HG02938 (cell line): ENCODE measurements around the gene LIG1.

Source experiments
- ATAC-seq: cut with Tn5 transposase; IDR thresholded peaks from one replicate; pipeline ENCODE4 v1.9.1; 2021; ENCODE audit warnings: mild to moderate bottlenecking, moderate library complexity; ENCODE audit not compliant: unreplicated experiment

LIG1 gene

DNA sequence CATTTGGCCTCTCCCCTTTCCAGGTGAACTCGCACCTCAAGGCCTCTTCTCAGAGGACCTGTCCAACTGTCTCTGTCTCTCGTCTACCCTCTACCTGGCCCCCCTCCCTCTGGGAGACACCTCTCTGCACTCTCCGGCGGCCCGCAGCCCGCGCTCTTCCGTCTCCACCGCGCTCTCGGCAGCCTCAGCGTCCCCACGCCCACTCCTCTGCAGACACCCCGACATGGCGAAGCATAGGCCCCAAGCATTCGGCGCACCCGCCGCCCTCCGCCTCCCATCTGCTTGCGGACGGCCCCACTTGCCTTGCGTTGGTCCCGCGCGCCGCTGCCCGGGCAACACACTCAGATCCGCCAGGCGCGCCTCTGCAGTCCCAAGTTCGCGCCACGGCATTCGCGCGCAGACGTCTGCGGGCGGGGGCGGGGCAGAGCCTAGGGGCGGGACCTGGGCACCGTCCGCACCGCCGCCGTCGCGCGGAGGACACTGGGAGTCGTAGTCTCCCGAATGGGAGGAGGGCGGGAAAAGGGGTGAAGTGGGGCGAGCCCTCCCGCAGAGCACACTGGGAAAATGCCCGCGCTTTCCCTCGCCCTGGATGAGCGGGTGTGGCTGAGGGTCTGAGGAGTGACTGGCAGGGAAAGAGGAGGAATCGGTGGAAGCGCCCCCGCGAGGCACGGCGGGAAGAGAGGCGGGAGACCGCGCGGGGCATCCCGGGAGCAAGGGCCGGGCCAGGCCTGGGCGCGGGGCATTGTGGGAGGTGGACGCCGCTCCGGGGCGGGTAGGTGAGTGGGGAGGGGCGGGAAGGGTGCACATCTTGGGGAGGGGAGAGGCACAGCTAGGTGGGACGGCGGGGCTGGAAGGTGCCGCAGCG lies at the start of gene LIG1, which contains the start of gene ZSWIM9:
Gene LIG1, minus strand, starts transcription at position 406 of the 865 bp plus-strand sequence. CDS start 4,778 bp downstream, outside the sequence.
Gene ZSWIM9, plus strand, starts transcription at position 742 of the 865 bp plus-strand sequence. CDS start 1,123 bp downstream, outside the sequence.
- ATAC-seq = peak; percentile 76

DNA sequence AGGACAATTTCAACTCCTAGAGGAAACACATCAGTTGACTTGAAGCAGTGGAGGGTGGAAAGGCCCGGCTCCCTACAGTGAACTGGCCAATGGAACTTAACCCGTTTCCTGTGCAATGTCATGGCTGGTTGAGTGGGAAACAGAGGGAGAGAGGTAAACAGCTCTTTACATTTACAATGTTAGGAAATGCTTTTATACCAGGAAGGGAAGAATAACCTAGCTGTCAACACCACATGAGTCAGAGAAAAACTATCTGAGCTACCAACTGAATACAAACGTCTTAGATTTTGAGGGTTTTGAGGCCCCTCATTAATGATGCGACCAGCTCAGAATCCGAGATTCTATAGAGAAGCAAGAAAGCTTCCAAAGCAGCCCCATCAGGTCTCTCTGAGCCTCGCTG lies 48.9 kb upstream of the LIG1 start:
- ATAC-seq = no peak

DNA sequence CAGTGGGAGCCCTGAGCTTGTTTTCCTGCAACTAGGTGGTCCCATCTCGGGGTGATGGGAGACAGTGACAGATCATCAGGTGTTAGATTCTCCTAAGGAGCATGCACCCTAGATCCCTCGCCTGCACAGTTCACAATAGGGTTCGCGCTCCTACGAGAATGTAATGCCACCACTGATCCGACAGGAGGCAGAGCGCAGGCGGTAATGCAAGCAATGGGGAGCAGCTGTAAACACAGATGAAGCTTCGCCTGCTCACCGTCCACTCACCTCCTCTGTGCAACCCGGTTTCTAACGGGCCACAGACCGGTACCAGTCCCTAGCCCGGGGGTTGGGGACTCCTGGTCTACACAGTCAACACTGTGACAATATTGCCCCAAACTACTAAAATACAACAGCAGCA lies 46.8 kb upstream of the LIG1 start:
- ATAC-seq = no peak

DNA sequence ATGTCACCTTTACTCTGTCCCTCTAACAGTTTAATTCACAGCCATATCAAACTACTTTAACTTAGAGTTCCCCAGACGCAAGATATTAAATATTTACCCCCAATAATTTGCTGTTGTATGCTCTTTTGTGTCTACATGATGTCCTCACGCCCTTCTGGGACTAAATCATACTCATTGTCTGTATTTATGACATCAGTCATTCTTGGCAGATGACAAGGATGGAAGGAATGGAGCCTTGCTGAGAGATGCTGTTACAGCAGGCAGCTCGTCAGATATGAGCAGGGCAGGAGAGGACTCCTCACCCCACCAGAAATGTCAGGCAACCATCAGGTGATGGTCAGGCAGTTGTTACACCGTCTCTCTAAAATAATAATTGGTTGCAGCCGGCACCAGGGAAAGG lies 43.8 kb upstream of the LIG1 start:
- no peak for ATAC-seq

DNA sequence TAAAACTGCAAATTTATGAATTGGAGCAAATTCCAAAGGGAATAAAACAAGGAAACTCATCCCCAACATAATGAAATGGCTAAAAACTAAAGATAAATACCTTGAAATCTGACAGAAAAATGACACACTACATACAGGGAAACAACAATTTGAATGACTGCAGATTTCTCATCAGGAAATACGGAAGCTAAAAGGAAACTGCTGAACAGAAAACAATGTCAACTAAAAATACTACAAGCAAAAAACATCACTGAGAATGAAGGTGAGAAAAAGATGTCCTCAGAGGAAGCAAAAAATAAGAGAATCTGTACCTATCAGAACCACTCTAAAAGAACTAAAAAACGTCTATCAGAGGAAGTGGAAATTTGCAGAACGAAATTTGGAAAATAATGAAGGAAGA lies 39.9 kb upstream of the LIG1 start:
- ATAC-seq = no peak

DNA sequence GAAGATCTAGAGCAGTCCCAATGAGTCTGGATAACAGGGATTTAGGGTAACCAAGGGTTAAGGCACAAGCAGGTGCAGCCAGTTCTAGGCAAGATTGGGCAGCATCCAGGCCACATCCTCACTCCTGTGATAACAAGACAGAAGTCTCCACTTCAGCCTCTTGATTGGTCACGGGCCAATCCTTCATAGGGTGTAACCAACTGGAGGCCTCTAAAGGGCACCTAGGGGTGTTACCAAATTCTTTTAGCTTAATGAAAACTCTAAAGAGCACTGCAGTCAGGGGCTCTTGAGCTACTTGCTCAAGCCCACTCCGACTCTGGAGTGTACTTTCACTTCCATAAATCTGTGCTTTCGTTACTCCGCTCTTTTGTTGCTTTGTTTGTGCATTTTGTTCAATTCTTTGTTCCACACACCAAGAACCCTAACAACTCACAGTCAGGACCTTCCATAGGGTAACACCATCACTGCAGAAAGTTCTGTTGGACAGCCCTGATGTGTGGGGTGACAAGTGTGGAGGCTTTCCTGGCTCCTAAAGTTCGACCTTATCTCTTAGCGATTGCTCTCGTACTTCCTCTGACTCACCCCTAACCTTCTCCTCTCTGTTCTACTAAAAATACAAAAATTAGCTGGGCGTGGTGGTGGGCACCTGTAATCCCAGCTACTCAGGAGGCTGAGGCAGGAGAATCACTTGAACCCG lies 36.4 kb upstream of the LIG1 start:
- no peak for ATAC-seq

DNA sequence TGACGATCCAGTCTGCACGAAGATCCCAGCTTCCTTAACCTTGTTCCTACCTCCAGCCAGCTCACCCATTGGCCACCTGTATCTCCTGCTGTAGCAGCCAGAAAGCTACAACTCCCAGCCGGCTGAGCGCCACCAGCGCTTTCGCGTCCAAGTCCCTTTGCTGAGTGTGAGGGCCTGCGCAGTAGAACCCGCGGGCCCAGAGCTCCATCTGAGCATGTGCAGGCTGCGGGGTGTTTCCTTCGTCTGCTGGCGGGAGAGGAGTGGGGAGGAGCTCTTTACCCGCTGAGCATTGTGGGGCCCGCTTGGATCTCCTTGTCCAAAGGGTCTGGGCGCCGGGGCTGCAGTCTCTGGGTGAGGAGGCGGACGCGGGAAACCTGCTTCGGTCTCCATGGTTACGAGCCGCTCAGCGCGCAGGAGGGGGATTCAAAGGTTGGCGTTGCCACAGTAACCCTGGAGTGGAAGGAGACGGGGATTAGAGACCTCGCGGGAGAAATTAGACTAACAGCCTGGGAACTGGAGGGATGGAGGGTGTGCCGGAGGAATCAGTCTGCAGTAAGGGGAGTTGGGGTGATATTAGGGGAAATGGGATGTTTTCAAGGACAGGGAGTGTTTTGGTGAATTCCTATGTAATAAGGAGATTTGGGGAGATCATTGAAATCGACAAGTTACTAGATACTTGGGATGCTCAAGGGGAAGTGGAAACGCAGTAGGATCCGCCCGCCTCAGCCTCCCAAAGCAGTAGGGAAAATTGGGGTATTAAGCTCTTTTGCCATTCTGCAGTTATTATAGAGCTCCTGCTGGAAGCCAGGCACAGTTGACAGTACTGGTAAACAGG lies 33.9 kb upstream of the LIG1 start:
- peak; percentile 88 for ATAC-seq

DNA sequence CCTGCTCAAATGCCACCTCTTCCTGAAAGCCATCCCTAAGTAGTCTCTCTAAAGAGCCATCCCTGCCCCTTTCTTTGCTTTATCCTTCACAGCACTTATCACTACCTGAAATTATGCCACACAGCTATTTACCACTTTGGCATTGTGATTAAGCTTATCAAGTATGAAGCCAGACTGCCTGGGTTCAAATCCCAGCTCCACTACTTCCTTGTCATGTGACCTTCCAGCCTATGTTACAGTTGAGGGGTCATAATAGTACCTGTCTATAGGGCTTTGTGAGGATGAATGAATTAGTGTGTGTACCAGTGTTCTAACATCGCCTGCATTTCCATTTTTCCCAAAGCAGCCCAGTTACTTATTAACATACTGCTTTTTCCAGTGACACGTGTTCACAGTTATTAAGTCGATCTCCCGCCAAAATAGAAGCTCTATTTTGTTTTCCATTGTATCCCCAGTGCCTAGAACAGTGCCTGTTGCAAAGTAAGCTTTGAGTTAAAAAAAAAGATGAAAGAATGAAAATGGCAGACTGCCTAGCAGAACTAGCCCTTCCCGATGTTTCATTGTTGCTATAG lies 33.2 kb upstream of the LIG1 start:
- no peak for ATAC-seq

DNA sequence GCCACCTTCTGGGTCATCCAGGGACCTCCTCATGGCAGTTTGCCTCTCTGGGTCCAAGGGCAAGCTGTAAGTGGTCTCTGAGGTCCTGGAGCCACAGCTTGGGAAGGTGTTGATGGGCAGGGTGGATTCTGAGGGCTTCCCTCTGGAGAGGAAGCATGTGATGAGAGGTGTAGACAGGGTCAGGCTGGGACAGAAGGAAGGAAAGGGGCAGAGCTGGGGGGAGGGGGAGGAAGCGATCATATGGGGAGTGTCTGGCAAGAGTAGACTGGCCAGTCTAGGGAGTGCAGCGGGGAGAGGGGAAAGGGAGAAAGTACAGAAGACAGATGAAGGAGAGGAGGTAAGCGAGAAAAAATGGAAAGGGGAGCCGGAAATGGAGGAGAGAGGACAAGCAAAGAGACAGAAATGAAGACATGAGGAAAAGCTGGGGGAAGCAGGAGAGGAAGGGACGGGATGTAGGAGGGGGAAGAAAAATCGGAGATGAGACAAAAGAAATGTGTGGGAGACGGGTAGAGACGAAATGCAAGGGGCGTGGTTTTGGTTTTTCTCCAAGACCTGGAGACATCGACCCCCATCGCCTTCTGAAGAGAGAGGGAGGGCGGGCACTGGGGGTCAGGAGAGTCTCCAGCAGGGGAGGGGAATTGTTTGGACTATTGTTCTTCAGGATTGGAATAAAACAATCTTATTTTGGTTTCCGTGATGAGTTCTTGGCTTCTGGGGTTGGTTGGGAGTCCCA lies 27.0 kb upstream of the LIG1 start:
- ATAC-seq = no peak

DNA sequence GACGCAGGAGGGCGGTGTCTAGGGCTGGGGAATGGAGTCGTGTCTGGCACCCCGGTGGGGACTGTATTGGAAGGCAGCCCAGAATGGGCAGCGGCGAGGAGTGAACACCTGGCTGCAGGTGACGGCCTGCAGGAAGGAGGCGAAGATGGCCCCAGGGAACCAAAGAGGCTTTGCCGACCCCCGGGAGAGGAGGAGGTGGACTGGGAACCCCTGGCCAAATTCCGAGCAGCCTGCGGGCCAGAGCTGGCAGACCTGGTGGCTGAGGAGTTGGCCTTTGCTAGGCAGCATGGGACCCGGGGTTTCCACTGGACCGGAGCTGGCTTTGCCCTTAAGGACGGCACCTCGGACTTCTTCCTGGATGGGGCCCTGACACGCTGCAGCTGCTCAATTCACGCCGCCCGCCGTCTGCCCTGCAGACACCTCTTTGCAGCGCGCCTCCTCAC lies 26.2 kb upstream of the LIG1 start:
- ATAC-seq = no peak

DNA sequence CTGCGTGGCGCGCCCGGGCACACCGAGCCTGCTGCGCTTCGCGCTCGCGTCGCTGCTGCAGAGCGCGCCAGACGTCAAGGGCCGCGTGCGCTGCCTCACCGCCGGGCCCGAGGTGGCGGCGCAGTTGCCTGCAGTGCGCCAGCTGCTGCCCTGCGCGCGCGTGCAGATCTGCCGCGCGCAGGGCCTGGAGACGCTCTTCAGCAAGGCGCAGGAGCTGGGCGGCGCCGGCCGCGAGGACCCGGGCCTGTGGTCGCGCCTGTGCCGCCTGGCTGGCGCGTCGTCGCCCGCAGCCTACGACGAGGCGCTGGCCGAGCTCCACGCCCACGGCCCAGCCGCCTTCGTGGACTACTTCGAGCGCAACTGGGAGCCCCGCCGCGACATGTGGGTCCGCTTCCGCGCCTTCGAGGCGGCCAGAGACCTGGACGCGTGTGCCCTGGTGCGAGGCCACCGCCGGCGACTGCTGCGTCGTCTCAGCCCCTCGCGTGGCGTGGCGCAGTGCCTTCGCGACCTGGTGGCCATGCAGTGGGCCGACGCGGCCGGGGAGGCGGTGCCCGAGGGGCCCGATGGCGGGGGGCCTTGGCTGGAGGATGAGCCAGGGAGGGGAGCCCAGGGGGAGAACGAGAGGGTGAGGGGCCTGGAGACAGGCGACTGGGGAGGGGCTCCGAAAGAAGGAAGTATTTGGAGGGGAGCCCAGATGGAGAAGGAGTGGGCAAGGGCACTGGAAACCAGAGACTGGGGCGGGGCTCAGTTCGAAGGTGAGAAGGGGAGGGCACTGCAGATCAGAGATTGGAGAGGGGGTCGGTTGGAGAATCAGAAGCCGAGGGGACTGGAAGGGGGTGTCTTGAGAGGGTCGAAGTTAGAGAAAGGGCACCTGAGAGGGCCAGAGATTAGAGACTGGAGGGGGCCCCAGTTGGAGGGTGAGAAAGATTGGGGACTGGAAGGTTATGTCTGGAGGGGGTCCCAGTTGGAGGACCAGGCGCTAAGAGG lies 25.0 kb upstream of the LIG1 start:
- no peak for ATAC-seq

DNA sequence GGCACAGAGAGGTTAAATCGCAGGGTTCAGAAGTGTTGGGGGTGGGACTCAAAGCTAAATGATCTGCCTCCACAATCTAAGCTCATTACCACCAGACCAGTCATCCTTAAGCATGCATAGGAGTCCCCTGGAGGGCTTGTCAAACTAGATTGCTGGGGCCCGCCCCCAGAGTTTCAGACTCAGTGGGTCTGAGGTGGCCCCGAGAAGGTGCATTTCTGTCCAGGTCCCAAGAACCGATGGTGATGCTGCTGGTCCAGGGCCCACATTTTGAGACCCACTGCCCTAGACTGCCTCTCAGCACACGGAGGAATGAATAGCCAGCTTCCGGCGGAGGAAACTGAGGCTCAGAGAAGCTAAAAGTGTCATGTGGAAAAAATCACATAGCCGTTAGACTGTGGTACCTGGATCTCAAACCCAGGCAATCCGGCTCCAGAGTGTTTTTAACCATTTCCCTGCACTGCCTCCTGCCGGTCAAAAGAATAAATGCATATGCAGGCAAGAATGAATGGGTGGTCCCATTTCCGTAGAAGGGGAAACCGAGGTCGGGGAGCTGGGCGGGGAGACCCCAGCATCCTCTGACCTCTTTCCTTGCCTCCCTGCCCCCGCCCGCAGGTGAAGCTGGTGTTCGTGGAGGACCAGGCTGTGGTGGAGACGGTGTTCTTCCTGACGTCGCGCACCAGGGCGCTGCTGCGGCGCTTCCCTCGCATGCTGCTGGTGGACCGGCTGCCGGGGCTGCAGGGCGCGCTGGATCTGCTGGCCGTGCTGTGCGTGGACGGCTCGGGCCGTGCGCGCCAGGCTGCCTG lies 24.1 kb upstream of the LIG1 start:
- no peak for ATAC-seq

DNA sequence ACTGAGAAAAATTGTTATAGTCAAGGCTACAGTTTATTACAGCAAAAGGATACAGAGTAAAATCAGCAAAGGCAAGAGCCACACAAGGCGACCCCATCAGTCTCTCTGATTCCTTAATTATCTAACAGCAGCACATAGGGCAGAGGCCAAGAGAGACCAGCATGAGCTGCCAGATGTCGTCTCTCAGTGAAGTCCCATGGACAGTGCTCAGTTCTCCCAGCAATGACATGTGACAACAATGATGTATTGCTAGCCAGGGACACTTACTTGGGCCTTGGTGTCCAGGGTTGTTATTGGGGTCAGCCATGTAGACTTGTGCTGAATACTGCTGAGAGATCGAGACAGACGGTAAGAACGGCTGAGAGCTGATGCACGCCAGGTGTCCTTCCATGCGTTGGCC lies 22.6 kb upstream of the LIG1 start:
- no peak for ATAC-seq

DNA sequence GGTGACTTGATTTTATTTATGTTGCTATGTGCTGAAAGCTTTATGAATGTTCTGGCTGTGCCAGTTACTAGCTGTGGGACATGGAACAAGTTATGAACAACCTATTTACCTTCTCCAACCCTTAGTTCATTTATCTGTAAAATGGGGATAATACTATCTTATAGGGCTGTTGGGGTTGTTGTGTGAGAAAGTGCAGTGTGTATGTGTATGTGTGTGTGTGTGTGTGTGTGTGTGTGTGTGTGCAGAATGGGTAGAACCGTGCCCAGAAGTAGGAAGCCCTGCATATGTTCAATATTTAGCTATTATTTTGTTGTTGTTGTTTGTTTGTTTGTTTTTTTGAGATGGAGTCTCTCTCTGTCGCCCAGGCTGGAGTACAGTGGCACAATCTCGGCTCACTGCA lies 20.7 kb upstream of the LIG1 start:
- ATAC-seq = no peak

DNA sequence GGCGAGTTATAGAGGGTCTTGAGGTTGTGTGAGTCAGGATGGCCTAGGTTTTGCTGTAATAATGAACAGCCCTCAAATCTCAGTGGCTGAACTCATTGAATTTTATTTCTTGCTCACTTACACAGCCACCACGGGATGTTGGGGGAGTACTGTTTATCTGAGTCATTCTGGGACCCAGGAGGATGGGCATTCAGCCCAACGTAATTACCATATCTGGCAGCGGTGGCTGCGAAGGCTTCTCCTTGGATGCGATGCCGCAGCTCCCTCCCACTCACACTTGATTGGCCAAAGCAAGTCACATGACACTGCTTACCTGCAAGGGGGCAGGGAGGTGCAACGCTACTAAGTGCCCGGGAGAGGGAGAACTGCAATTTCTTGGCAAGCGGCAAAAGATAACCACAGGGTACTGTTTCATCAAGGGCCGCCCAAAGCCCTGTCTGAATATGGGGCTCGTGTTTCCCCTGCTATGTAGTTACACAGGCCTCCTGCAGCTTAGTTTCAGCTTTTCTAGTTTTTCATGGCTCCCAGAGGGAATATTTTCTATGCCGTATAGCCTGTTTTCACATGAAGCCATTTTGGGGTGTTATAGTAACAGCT lies 20.2 kb upstream of the LIG1 start:
- ATAC-seq = no peak

DNA sequence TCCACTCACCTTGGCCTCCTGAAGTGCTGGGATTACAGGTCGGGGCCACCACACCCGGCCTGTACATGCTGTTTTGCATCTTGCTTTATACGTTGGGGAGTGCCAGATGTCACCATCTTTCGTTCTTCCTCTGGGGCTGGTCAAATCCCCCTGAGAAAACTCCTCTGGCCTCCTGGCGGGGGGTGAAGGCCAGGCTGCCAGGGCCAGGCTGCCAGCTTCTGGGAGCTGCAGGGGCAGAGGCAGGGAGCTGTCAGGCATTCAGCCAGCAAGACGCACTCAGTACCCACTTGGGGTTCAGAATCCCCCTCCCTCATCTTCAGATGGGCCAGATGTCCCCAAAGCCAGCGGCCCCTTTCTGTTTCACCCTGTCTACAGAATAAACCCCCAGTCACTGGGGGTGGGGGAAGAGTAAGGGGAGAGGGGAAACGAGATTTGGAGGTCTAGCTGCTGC lies 16.4 kb upstream of the LIG1 start:
- ATAC-seq = no peak

DNA sequence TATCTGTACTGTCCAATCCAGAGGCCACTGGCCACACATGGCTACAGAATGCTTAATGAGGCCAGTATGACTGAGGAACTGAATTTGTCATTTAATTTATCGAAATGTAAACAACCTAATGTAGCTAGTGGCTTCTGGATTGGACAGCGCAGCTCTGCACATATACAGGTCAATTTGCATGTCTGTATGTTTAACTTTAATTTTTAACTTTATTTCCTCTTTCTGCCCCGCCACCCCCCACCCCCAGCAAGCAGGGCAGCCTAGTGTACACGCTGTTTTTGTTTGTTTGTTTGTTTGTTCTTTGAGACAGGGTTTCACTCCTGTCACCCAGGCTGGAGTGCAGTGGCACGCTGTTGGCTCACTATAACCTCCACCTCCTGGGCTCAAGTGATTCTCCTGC lies 15.9 kb upstream of the LIG1 start:
- no peak for ATAC-seq

DNA sequence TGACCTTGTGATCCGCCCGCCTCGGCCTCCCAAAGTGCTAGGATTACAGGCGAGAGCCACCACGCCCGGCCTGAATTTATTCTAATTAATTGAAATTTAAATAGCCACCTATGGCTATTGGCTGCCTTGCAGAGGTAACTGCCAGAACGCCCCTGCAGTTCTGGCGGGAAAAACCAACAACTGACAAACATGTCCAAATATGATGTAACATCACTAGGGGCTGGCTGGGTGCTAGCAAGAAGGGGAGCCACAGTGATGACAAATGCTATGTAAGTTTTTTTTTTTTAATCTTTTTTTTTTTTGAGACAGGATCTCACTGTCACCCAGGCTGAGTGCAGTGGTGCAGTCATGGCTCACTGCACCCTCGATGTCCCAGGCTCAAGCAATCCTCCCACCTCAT lies 13.2 kb upstream of the LIG1 start:
- ATAC-seq = no peak
